Measurements from ENCODE around the gene GALNT7. TPM values are rescaled to one million over a fixed set of nuclear protein-coding genes. Genes with fewer than 3 reads are reported as not detected.

The GALNT7 gene
- total and polyA plus RNA-seq, 5 experiments from 2014 or later: 5.6 to 18.7 (median 8.6) TPM

DNA sequence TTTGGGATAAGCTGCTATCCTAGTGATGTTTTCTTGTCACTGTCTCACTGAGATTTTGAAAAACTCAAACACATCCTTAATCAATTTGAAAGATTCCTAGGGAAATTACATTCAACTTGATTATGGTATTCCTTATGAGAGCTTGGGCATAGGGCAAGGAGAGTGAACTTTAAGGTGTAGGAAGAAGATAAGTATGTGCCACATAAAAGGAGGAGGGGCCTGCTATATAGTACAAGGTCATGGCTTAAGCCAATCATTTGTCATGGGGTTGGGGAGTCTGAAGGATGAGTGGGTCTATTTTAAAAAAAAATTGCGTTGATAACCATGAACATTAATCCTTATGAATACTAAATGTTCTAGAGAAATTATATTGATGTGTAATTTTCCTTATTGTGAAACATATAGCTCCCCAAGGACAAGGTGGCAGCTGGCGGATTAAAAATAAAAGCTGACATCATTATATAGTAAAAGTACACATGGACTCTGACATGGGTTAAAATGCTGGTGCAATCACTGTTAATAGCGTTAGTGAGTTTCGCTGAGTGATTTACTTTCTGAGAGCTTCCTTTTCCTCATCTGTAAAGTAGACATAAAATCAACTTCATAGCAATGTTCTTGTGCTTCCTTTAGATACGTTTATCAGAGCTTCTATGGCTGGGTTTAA, 17.4 kb downstream of the GALNT7 start:
- Mint-ChIP-seq H3K36me3 (peaks cover 0 to 5% (median 5%) of the 10 kb centered on the region in 3 donors), H3K4me1 (peaks cover 22 to 46% (median 38%) of the 10 kb centered on the region in 4 donors), H3K4me3 (peak overlapping the region in 1 of 10 donors; percentile 11), H3K27ac (peak overlapping the region in 1 of 10 donors; percentile 19), H3K27me3 (no peaks in the 10 kb centered on the region), H3K9me3 (no peaks in the 10 kb centered on the region)
- POLR2A ChIA-PET: no interaction called here
- ATAC-seq (no peak), DNase-seq (no peak)

GRCh38 chr4:173187732-173188131, 19.1 kb downstream of the GALNT7 start:
- DNase-seq: no peak
- H3K27me3 Mint-ChIP-seq: no peaks in the 10 kb centered on the region
- POLR2A ChIA-PET: no interaction called here
- H3K27ac Mint-ChIP-seq: no peak overlapping the region
- no peaks in the 10 kb centered on the region for H3K9me3 Mint-ChIP-seq
- H3K4me1 Mint-ChIP-seq: peaks cover 36 to 57% (median 50%) of the 10 kb centered on the region in 4 donors
- ATAC-seq: no peak
- H3K4me3 Mint-ChIP-seq: no peak overlapping the region
- H3K36me3 Mint-ChIP-seq: peaks cover 0 to 5% (median 5%) of the 10 kb centered on the region in 3 donors

GRCh38 chr4:173188648-173189047, 20.0 kb downstream of the GALNT7 start:
- no peak for ATAC-seq
- no peak for DNase-seq
- POLR2A ChIA-PET: no interaction called here
- H3K27me3 Mint-ChIP-seq: no peaks in the 10 kb centered on the region
- H3K36me3 Mint-ChIP-seq: peaks cover 0 to 5% (median 5%) of the 10 kb centered on the region in 3 donors
- H3K4me1 Mint-ChIP-seq: peaks cover 37 to 57% (median 50%) of the 10 kb centered on the region in 4 donors
- no peak overlapping the region for H3K27ac Mint-ChIP-seq
- H3K4me3 Mint-ChIP-seq: no peak overlapping the region
- H3K9me3 Mint-ChIP-seq: no peaks in the 10 kb centered on the region

- ATAC-seq (no peak), DNase-seq (no peak)
- H3K27me3 Mint-ChIP-seq: no peaks in the 10 kb centered on the region
- peaks cover 36 to 58% (median 50%) of the 10 kb centered on the region in 4 donors for H3K4me1 Mint-ChIP-seq
- no peak overlapping the region for H3K4me3 Mint-ChIP-seq
- no peaks in the 10 kb centered on the region for H3K9me3 Mint-ChIP-seq
- H3K36me3 Mint-ChIP-seq: peaks cover 0 to 5% (median 5%) of the 10 kb centered on the region in 3 donors
- H3K27ac Mint-ChIP-seq: no peak overlapping the region
- POLR2A ChIA-PET: no interaction called here
These were observed 20.6 kb downstream of the GALNT7 start for GRCh38 chr4:173189117-173189693.

- Mint-ChIP-seq H3K9me3 (no peaks in the 10 kb centered on the region), H3K36me3 (peaks cover 0 to 8% (median 5%) of the 10 kb centered on the region in 3 donors), H3K27me3 (no peaks in the 10 kb centered on the region), H3K4me3 (no peak overlapping the region), H3K4me1 (peaks cover 30 to 53% (median 44%) of the 10 kb centered on the region in 4 donors), H3K27ac (peak overlapping the region in 1 of 10 donors; percentile 13)
- DNase-seq (no peak), ATAC-seq (no peak)
- POLR2A ChIA-PET: no interaction called here
These were observed 23.0 kb downstream of the GALNT7 start for GRCh38 chr4:173191623-173192041.

DNA sequence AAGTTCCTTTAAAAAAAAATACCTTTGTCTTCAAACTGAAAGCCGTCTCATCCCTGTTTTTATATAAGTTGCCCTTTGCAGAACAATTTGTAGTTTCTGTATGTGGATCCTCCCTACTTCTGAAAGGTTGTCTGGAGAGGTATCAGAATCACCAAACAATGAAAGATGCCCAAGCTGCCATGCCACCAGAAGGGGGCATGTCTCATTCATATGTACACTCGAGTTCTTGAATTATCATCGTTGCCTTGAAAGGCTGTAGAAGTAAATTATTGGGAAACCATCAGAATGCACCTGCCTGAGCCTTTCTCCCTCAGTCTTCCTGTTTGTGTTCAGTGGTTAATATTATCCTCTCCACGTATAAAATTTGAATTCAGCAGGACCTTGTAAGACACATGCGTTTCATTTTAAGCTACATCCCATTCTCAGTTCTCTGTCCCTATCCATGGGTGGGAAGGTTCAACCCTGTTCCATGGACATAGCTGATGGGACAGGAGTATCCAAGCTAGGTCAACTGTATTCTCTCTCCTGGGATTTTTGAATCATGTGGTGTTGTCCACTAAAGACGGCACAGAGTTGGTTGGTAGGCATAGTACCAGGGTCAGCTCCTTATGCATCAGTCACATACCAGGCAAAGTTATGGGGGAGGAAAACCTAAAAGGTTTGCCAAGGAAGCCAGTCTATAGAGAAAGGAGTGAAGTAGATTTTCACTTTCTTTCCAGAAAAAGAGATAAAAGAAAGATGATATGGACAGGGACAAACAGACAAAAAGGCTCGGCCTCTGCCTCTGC, 24.0 kb downstream of the GALNT7 start:
- DNase-seq (no peak), ATAC-seq (peak; percentile 20 to 33)

GRCh38 chr4:173194157-173194556, 25.5 kb downstream of the GALNT7 start:
- ATAC-seq (no peak), DNase-seq (no peak)
- POLR2A ChIA-PET: no interaction called here
- peak overlapping the region in 1 of 10 donors; percentile 31 for H3K27ac Mint-ChIP-seq
- H3K36me3 Mint-ChIP-seq: peaks cover 0 to 7% (median 2%) of the 10 kb centered on the region in 3 donors
- no peaks in the 10 kb centered on the region for H3K27me3 Mint-ChIP-seq
- peaks cover 30 to 46% (median 43%) of the 10 kb centered on the region in 4 donors for H3K4me1 Mint-ChIP-seq
- no peaks in the 10 kb centered on the region for H3K9me3 Mint-ChIP-seq
- H3K4me3 Mint-ChIP-seq: no peak overlapping the region

More for the DNA sequence above, 24.0 kb downstream of the GALNT7 start:
- no peak overlapping the region for H3K4me3 Mint-ChIP-seq
- POLR2A ChIA-PET: no interaction called here
- H3K27ac Mint-ChIP-seq: peak overlapping the region in 1 of 10 donors; percentile 22
- peaks cover 30 to 47% (median 46%) of the 10 kb centered on the region in 4 donors for H3K4me1 Mint-ChIP-seq
- no peaks in the 10 kb centered on the region for H3K9me3 Mint-ChIP-seq
- peaks cover 0 to 8% (median 7%) of the 10 kb centered on the region in 3 donors for H3K36me3 Mint-ChIP-seq
- H3K27me3 Mint-ChIP-seq: no peaks in the 10 kb centered on the region

DNA sequence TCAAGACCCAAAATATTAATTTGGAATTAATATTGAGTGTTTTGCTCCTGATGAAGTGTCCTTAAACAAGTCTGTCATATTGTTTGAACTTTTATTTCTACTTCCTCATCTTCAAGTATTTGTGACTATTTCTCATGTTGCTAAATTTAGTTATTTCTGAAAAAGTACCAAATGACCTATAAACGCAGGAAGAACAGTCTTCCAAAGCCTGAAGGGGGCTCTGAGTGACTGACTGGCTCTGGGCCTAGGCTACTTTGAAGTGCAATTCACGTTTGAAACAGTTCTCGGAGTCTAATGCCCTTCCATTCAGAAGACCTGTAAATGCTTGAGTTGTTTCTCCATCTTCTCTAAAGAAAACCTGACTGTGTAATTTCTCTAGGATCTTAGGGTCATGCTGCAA, 26.5 kb downstream of the GALNT7 start:
- Mint-ChIP-seq H3K9me3 (no peaks in the 10 kb centered on the region), H3K4me1 (peaks cover 27 to 45% (median 41%) of the 10 kb centered on the region in 4 donors), H3K4me3 (no peak overlapping the region), H3K27ac (peak overlapping the region in 1 of 10 donors; percentile 7), H3K36me3 (peaks cover 0 to 7% (median 2%) of the 10 kb centered on the region in 3 donors), H3K27me3 (no peaks in the 10 kb centered on the region)
- ATAC-seq: no peak
- DNase-seq: no peak
- POLR2A ChIA-PET: no interaction called here

- H3K27ac Mint-ChIP-seq: no peak overlapping the region
- peaks cover 11 to 24% (median 14%) of the 10 kb centered on the region in 4 donors for H3K4me1 Mint-ChIP-seq
- no peak overlapping the region for H3K4me3 Mint-ChIP-seq
- H3K36me3 Mint-ChIP-seq: peaks cover 10 to 23% (median 14%) of the 10 kb centered on the region in 3 donors
- no peaks in the 10 kb centered on the region for H3K27me3 Mint-ChIP-seq
- POLR2A ChIA-PET: no interaction called here
- no peak for ATAC-seq
- DNase-seq: no peak
- peaks cover 6 to 24% (median 12%) of the 10 kb centered on the region in 9 donors for H3K9me3 Mint-ChIP-seq
These were observed 30.9 kb downstream of the GALNT7 start for GRCh38 chr4:173199553-173199952.

GRCh38 chr4:173200103-173200884, 31.7 kb downstream of the GALNT7 start:
- DNase-seq (no peak), ATAC-seq (no peak)
- Mint-ChIP-seq H3K4me3 (no peak overlapping the region), H3K4me1 (peaks cover 6 to 21% (median 12%) of the 10 kb centered on the region in 4 donors), H3K27me3 (no peaks in the 10 kb centered on the region), H3K9me3 (peaks cover 6 to 28% (median 13%) of the 10 kb centered on the region in 9 donors), H3K27ac (no peak overlapping the region), H3K36me3 (peaks cover 14 to 29% (median 18%) of the 10 kb centered on the region in 3 donors)
- POLR2A ChIA-PET: no interaction called here

GRCh38 chr4:173202395-173202794, 33.8 kb downstream of the GALNT7 start:
- POLR2A ChIA-PET: interaction anchor here (0.7 kb wide), 1 partner anchor 29 kb away, joined by 3 read pairs; no protein-coding TSS in a partner anchor
- Mint-ChIP-seq H3K4me3 (no peak overlapping the region), H3K27me3 (no peaks in the 10 kb centered on the region), H3K36me3 (peaks cover 18 to 34% (median 21%) of the 10 kb centered on the region in 3 donors), H3K4me1 (peaks cover 3 to 26% (median 19%) of the 10 kb centered on the region in 4 donors), H3K9me3 (peaks cover 6 to 28% (median 15%) of the 10 kb centered on the region in 9 donors), H3K27ac (no peak overlapping the region)
- ATAC-seq (no peak), DNase-seq (no peak)

DNA sequence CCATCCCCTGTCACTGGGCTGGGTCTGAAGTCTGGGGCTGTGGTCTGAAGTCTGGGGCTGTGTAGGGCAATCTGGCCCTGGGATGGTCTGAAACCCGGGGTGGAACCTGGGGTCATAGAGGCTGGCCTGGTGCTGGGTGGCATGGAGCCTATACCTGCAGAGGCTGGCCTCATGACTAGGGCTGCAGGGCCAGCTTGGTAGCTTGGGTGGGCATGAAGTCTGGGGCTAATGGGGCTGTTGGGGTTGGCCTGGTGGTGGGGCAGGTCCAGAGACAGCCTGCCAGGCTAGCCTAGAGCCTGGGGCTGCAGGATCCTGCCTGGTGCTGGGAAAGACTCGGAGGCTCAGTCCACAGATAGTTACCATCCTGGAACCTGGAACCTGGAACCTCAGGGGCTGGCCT, 37.0 kb downstream of the GALNT7 start:
- Mint-ChIP-seq H3K4me3 (no peak overlapping the region), H3K9me3 (peaks cover 6 to 28% (median 15%) of the 10 kb centered on the region in 9 donors), H3K27me3 (no peaks in the 10 kb centered on the region), H3K4me1 (peaks cover 5 to 22% (median 19%) of the 10 kb centered on the region in 4 donors), H3K36me3 (peaks cover 18 to 38% (median 36%) of the 10 kb centered on the region in 3 donors), H3K27ac (no peak overlapping the region)
- no peak for DNase-seq
- POLR2A ChIA-PET: no interaction called here
- no peak for ATAC-seq
